Stimulated activated naive CD8-positive, alpha-beta T cell treated with anti-CD3 and anti-CD28 coated beads, Interleukin-15, amount 100 ng/mL, for 72 hours (primary cell): Measurements from ENCODE around the gene AFF2.
A peak's percentile ranks its signal among the peaks of the same experiment; 100 is the strongest.
"Not testable (repeated sequence)": the region's sequence is repeated elsewhere in the genome, so short reads cannot be mapped to it uniquely, and the experiment has no call there.

Experiments used
- ATAC-seq: fragments of 150-1000 bp; cut with Tn5 transposase; 2 replicates; pipeline ENCODE4 v1.10.0; 2021; ENCODE audit warnings: mild to moderate bottlenecking, moderate library complexity
- DNase-seq, 2 donors: peaks; one replicate each; pipeline ENCODE4 v3.0.0; 2021 to 2022
- H3K27ac Mint-ChIP-seq, 2 donors: one replicate each; pipeline ENCODE4 v1.8.0; 2022; ENCODE audit warnings: mild to moderate bottlenecking in 2 of 2, mixed read lengths in 2 of 2, moderate library complexity in 2 of 2
- H3K27me3 Mint-ChIP-seq: one replicate; pipeline ENCODE4 v1.8.0; 2022; ENCODE audit warnings: mixed read lengths
- H3K4me1 Mint-ChIP-seq: one replicate; pipeline ENCODE4 v1.8.0; 2022; ENCODE audit warnings: mild to moderate bottlenecking, mixed read lengths
- H3K4me3 Mint-ChIP-seq, 2 donors: one replicate each; pipeline ENCODE4 v1.8.0; 2022; ENCODE audit warnings: mild to moderate bottlenecking in 2 of 2, mixed read lengths in 2 of 2, moderate library complexity in 1 of 2
- H3K9me3 Mint-ChIP-seq, 2 donors: one replicate each; pipeline ENCODE4 v1.8.0; 2022; ENCODE audit warnings: mixed read lengths in 2 of 2

The AFF2 gene

GRCh38 chrX:148856505-148856904 lies 356.1 kb downstream of the AFF2 start:
- Mint-ChIP-seq H3K27me3 (no peaks in the 10 kb centered on the region), H3K4me1 (no peaks in the 10 kb centered on the region), H3K4me3 (no peak overlapping the region), H3K9me3 (no peaks in the 10 kb centered on the region), H3K27ac (no peak overlapping the region)
- DNase-seq = no peak
- ATAC-seq = no peak

GRCh38 chrX:148865277-148866210 lies 365.1 kb downstream of the AFF2 start:
- H3K4me1 Mint-ChIP-seq = no peaks in the 10 kb centered on the region
- H3K9me3 Mint-ChIP-seq = no peaks in the 10 kb centered on the region
- DNase-seq (no peak), ATAC-seq (no peak)
- H3K4me3 Mint-ChIP-seq = no peak overlapping the region
- no peak overlapping the region for H3K27ac Mint-ChIP-seq
- H3K27me3 Mint-ChIP-seq = no peaks in the 10 kb centered on the region

- H3K4me3 Mint-ChIP-seq = no peak overlapping the region
- no peak overlapping the region for H3K27ac Mint-ChIP-seq
- no peaks in the 10 kb centered on the region for H3K27me3 Mint-ChIP-seq
- DNase-seq = no peak
- H3K4me1 Mint-ChIP-seq = no peaks in the 10 kb centered on the region
- no peaks in the 10 kb centered on the region for H3K9me3 Mint-ChIP-seq
- no peak for ATAC-seq
Measured at GRCh38 chrX:148867596-148867995, 367.2 kb downstream of the AFF2 start.

GRCh38 chrX:148871422-148872160 lies 371.2 kb downstream of the AFF2 start:
- Mint-ChIP-seq H3K27ac (no peak overlapping the region), H3K9me3 (no peaks in the 10 kb centered on the region), H3K4me3 (no peak overlapping the region), H3K27me3 (no peaks in the 10 kb centered on the region), H3K4me1 (no peaks in the 10 kb centered on the region)
- ATAC-seq = no peak
- DNase-seq = no peak

- H3K27me3 Mint-ChIP-seq = no peaks in the 10 kb centered on the region
- H3K9me3 Mint-ChIP-seq = no peaks in the 10 kb centered on the region
- ATAC-seq (no peak), DNase-seq (no peak)
- no peak overlapping the region for H3K4me3 Mint-ChIP-seq
- H3K4me1 Mint-ChIP-seq = no peaks in the 10 kb centered on the region
- H3K27ac Mint-ChIP-seq = no peak overlapping the region
Measured at GRCh38 chrX:148872161-148872535, 371.7 kb downstream of the AFF2 start.

GRCh38 chrX:148872881-148873280 lies 372.5 kb downstream of the AFF2 start:
- Mint-ChIP-seq H3K9me3 (no peaks in the 10 kb centered on the region), H3K4me3 (no peak overlapping the region), H3K27ac (no peak overlapping the region), H3K4me1 (no peaks in the 10 kb centered on the region), H3K27me3 (no peaks in the 10 kb centered on the region)
- DNase-seq = no peak
- no peak for ATAC-seq

- Mint-ChIP-seq H3K4me1 (no peaks in the 10 kb centered on the region), H3K9me3 (no peaks in the 10 kb centered on the region), H3K27me3 (no peaks in the 10 kb centered on the region), H3K4me3 (no peak overlapping the region), H3K27ac (no peak overlapping the region)
- no peak for DNase-seq
- no peak for ATAC-seq
Measured at GRCh38 chrX:148874636-148875246, 374.3 kb downstream of the AFF2 start.

- ATAC-seq (no peak), DNase-seq (no peak)
- no peak overlapping the region for H3K27ac Mint-ChIP-seq
- no peaks in the 10 kb centered on the region for H3K27me3 Mint-ChIP-seq
- H3K4me1 Mint-ChIP-seq = no peaks in the 10 kb centered on the region
- H3K4me3 Mint-ChIP-seq = no peak overlapping the region
- H3K9me3 Mint-ChIP-seq = no peaks in the 10 kb centered on the region
Measured at GRCh38 chrX:148878371-148878770, 378.0 kb downstream of the AFF2 start.

GRCh38 chrX:148885203-148885602 lies 384.8 kb downstream of the AFF2 start:
- no peaks in the 10 kb centered on the region for H3K9me3 Mint-ChIP-seq
- no peak overlapping the region for H3K4me3 Mint-ChIP-seq
- H3K27me3 Mint-ChIP-seq = no peaks in the 10 kb centered on the region
- no peak overlapping the region for H3K27ac Mint-ChIP-seq
- ATAC-seq (no peak), DNase-seq (no peak)
- no peaks in the 10 kb centered on the region for H3K4me1 Mint-ChIP-seq

GRCh38 chrX:148893395-148893794 lies 393.0 kb downstream of the AFF2 start:
- ATAC-seq (no peak), DNase-seq (no peak)
- Mint-ChIP-seq H3K27me3 (no peaks in the 10 kb centered on the region), H3K4me3 (no peak overlapping the region), H3K9me3 (no peaks in the 10 kb centered on the region), H3K4me1 (no peaks in the 10 kb centered on the region), H3K27ac (no peak overlapping the region)

GRCh38 chrX:148902581-148902980 lies 402.2 kb downstream of the AFF2 start:
- no peak overlapping the region for H3K4me3 Mint-ChIP-seq
- no peak for DNase-seq
- H3K27ac Mint-ChIP-seq = no peak overlapping the region
- H3K9me3 Mint-ChIP-seq = no peaks in the 10 kb centered on the region
- H3K4me1 Mint-ChIP-seq = no peaks in the 10 kb centered on the region
- ATAC-seq = no peak
- no peaks in the 10 kb centered on the region for H3K27me3 Mint-ChIP-seq

- DNase-seq (no peak), ATAC-seq (no peak)
- Mint-ChIP-seq H3K4me1 (no peaks in the 10 kb centered on the region), H3K9me3 (no peaks in the 10 kb centered on the region), H3K27me3 (no peaks in the 10 kb centered on the region), H3K4me3 (no peak overlapping the region), H3K27ac (peak overlapping the region in 1 of 2 donors; percentile 25)
Measured at GRCh38 chrX:148903176-148903575, 402.8 kb downstream of the AFF2 start.

- Mint-ChIP-seq H3K27ac (no peak overlapping the region), H3K9me3 (no peaks in the 10 kb centered on the region), H3K27me3 (no peaks in the 10 kb centered on the region), H3K4me1 (no peaks in the 10 kb centered on the region), H3K4me3 (no peak overlapping the region)
- DNase-seq = no peak
- ATAC-seq = no peak
Measured at GRCh38 chrX:148904421-148905111, 404.1 kb downstream of the AFF2 start.

GRCh38 chrX:148905400-148905799 lies 405.0 kb downstream of the AFF2 start:
- no peaks in the 10 kb centered on the region for H3K27me3 Mint-ChIP-seq
- no peaks in the 10 kb centered on the region for H3K9me3 Mint-ChIP-seq
- ATAC-seq (no peak), DNase-seq (no peak)
- H3K27ac Mint-ChIP-seq = peak overlapping the region in 1 of 2 donors; percentile 19
- no peaks in the 10 kb centered on the region for H3K4me1 Mint-ChIP-seq
- H3K4me3 Mint-ChIP-seq = no peak overlapping the region

GRCh38 chrX:148906628-148907027 lies 406.2 kb downstream of the AFF2 start:
- not testable (repeated sequence) for ATAC-seq

More at GRCh38 chrX:148906628-148907027, 406.2 kb downstream of the AFF2 start:
- DNase-seq, H3K27ac Mint-ChIP-seq, H3K4me1 Mint-ChIP-seq, H3K4me3 Mint-ChIP-seq, H3K27me3 Mint-ChIP-seq, H3K9me3 Mint-ChIP-seq: not testable (repeated sequence)
